ENCODE results near the gene SOWAHC.
"Not testable (repeated sequence)": the region's sequence is repeated elsewhere in the genome, so short reads cannot be mapped to it uniquely, and the experiment has no call there.

Gene SOWAHC

GRCh38 chr2:109613922-109614714, at the start of gene SOWAHC, which contains the start of gene SEPTIN10:
TSS of gene SOWAHC (plus strand) at chr2:109614364. CDS start at chr2:109614490, 126 bp downstream.
TSS of gene SEPTIN10 (minus strand) at chr2:109613966. CDS start at chr2:109613827, 139 bp downstream.
- DNase-seq (ENCODE audit: low read depth in 3 of 3), result peak; percentile 52 to 81 (median 59)

GRCh38 chr2:109575373-109575772, 38.8 kb upstream of the SOWAHC start:
- DNase-seq (ENCODE audit: low read depth in 3 of 3), result no peak

- not testable (repeated sequence) for DNase-seq (ENCODE audit: low read depth in 3 of 3)
Measured at GRCh38 chr2:109577630-109578029, 36.5 kb upstream of the SOWAHC start.

GRCh38 chr2:109582928-109583895, 31.0 kb upstream of the SOWAHC start:
- DNase-seq (ENCODE audit: low read depth in 3 of 3), result no peak

- no peak for DNase-seq (ENCODE audit: low read depth in 3 of 3)
Measured at GRCh38 chr2:109586687-109587086, 27.5 kb upstream of the SOWAHC start.

- DNase-seq (ENCODE audit: low read depth in 3 of 3), result no peak
Measured at GRCh38 chr2:109591206-109591605, 23.0 kb upstream of the SOWAHC start.

- no peak for DNase-seq (ENCODE audit: low read depth in 3 of 3)
Measured at GRCh38 chr2:109592905-109593304, 21.3 kb upstream of the SOWAHC start.

- DNase-seq (ENCODE audit: low read depth in 3 of 3), result no peak
Measured at GRCh38 chr2:109594246-109594885, 19.8 kb upstream of the SOWAHC start.

GRCh38 chr2:109595644-109596043, 18.5 kb upstream of the SOWAHC start:
- DNase-seq (ENCODE audit: low read depth in 3 of 3), result no peak

GRCh38 chr2:109597283-109597682, 16.9 kb upstream of the SOWAHC start:
- no peak for DNase-seq (ENCODE audit: low read depth in 3 of 3)

GRCh38 chr2:109601783-109602182, 12.4 kb upstream of the SOWAHC start:
- no peak for DNase-seq (ENCODE audit: low read depth in 3 of 3)

- no peak for DNase-seq (ENCODE audit: low read depth in 3 of 3)
Measured at GRCh38 chr2:109602617-109603188, 11.5 kb upstream of the SOWAHC start.

- no peak for DNase-seq (ENCODE audit: low read depth in 3 of 3)
Measured at GRCh38 chr2:109604597-109604996, 9.6 kb upstream of the SOWAHC start.

GRCh38 chr2:109607766-109608165, 6.4 kb upstream of the SOWAHC start:
- no peak for DNase-seq (ENCODE audit: low read depth in 3 of 3)

GRCh38 chr2:109609352-109610024, 4.7 kb upstream of the SOWAHC start:
- no peak for DNase-seq (ENCODE audit: low read depth in 3 of 3)

- no peak for DNase-seq (ENCODE audit: low read depth in 3 of 3)
Measured at GRCh38 chr2:109611467-109612095, 2.6 kb upstream of the SOWAHC start.

GRCh38 chr2:109613081-109613921, 863 bp upstream of the SOWAHC start:
- DNase-seq (ENCODE audit: low read depth in 3 of 3), result no peak

GRCh38 chr2:109614715-109615636, 812 bp downstream of the SOWAHC start:
- no peak for DNase-seq (ENCODE audit: low read depth in 3 of 3)

Measured in stimulated activated CD4-positive, alpha-beta T cell treated with anti-CD3 and anti-CD28 coated beads, TNF-alpha, amount 100 ng/mL, for 48 hours (primary cell).